Testis (tissue), 2 donors: ENCODE results near the gene TAS2R46.

Experiments
- CTCF ChIP-seq, 3 experiments: fragments of 450-650 bp in 2 of 3; fragments of 200-600 bp in 1 of 3; sonication (generic) in 1 of 3; IDR thresholded peaks; one replicate each; pipeline ENCODE4 v1.5.1; 2016 to 2019; ENCODE audit warnings: antibody characterized with exemption in 3 of 3, mild to moderate bottlenecking in 2 of 3, moderate library complexity in 1 of 3
- POLR2A ChIP-seq: fragments of 450-650 bp; IDR thresholded peaks from one replicate; pipeline ENCODE4 v1.6.1; 2017; ENCODE audit warnings: antibody characterized with exemption, mild to moderate bottlenecking, moderate library complexity

DNA sequence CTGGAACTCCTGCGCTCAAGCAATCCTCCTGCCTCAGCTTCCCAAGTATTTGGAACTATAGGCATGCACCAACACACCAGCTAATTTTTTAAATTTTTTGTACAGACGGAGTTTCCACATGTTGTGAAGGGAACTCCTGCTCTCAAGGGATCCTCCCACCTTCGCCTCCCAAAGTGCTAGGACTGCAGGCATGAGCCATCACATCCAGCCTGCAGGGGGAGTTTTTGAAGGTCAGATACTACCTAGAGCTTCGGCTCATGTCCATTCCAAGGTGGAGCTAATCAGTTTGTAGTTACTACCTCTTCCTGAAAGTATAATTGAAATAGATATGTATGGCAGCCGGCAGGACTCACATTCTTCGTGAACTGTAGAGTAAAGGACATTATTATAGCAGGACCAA lies 36.0 kb downstream of the TAS2R46 start:
- TF ChIP-seq CTCF (IDR thresholded peaks at IDR 0.05) = no peak
- no peak for TF ChIP-seq POLR2A
